Measurements from ENCODE around the gene B3GALT6. TPM values are rescaled to one million over a fixed set of nuclear protein-coding genes. Genes with fewer than 3 reads are reported as not detected.

The B3GALT6 gene
- total and polyA plus RNA-seq, 2 experiments from 2014 or later = 6.5 to 52.5 TPM

GRCh38 chr1:1223891-1224290 lies 8.1 kb upstream of the B3GALT6 start:
- no peak for DNase-seq
- Histone ChIP-seq H3K4me2 (ENCODE audit: unreplicated experiment) (no peak overlapping the region), H3K9me2 (ENCODE audit: insufficient read depth) (no peaks in the 10 kb centered on the region), H3K27me3 (replicated peaks; ENCODE audit: insufficient read depth) (no peaks in the 10 kb centered on the region), H3K4me1 (ENCODE audit: insufficient read depth) (no peaks in the 10 kb centered on the region), H2AFZ (no peak overlapping the region), H3K9me3 (ENCODE audit: low read depth) (no peaks in the 10 kb centered on the region), H3K4me3 (no peak overlapping the region), H3K9ac (no peak overlapping the region), H3K36me3 (ENCODE audit: low read depth) (no peaks in the 10 kb centered on the region; the same call in 1 of the 2 replicates), H3F3A (ENCODE audit: insufficient read depth) (no peaks in the 10 kb centered on the region), H3K27ac (no peak overlapping the region), H4K20me1 (ENCODE audit: insufficient read depth) (no peaks in the 10 kb centered on the region), H3K79me2 (ENCODE audit: insufficient read depth) (peaks cover 55% of the 10 kb centered on the region)
- in situ Hi-C loops (cut with MboI) = no loop called here
- 92 to 96% methylated on average over 18 to 21 of the region's 21 CpGs for WGBS, 2 experiments (ENCODE audit: low coverage in 1 of 2, low lambda C conversion rate in 2 of 2, missing lambda C conversion rate in 2 of 2)
- no peak for TF ChIP-seq EZH2phosphoT487 (IDR thresholded peaks at IDR 0.05; ENCODE audit: insufficient read depth, low read depth)
- TF ChIP-seq EZH2 (IDR thresholded peaks at IDR 0.05; ENCODE audit: insufficient read depth, poor library complexity, severe bottlenecking) = no peak

DNA sequence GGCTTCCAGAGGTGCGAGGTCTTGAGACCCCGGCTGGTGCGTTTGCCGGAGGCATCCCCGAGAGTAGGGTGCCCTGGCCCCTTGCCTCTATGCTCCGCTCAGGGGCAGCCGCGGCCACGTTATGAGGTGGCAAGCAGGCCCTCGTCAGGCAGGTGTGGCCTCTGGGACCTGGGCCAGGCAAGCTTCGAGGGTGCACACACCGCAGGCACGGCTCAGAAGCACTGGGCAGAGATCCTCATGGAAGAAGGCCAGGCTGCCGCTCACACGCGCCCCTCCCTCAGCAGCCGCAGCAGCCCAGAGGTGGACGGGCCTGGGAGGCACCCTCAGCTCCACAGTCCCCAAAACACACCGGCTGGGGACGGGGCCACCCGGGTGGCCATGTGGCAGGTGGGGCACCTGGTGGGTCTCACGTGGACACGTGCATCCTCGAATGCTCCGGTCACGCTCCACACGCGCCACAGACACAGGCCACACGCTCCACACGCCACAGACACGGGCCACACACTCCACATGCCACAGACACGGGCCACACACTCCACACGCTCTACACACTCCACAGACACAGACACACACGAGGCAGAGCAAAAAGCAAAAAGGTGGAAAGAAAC lies 6.7 kb upstream of the B3GALT6 start:
- no peak for DNase-seq
- H3K9me2 ChIP-seq (ENCODE audit: insufficient read depth) = no peaks in the 10 kb centered on the region
- H2AFZ ChIP-seq = no peak overlapping the region
- H3K36me3 ChIP-seq (ENCODE audit: low read depth) = no peaks in the 10 kb centered on the region; the same call in 1 of the 2 replicates
- H3F3A ChIP-seq (ENCODE audit: insufficient read depth) = peaks cover 3% of the 10 kb centered on the region; the same call in 1 of the 2 replicates
- no peak overlapping the region for H3K4me3 ChIP-seq
- WGBS, 2 experiments (ENCODE audit: low coverage in 1 of 2, low lambda C conversion rate in 2 of 2, missing lambda C conversion rate in 2 of 2) = 89 to 92% methylated on average over 33 to 34 of the region's 34 CpGs
- in situ Hi-C loops (cut with MboI) = no loop called here
- no peaks in the 10 kb centered on the region for H3K27me3 ChIP-seq (replicated peaks; ENCODE audit: insufficient read depth)
- no peak overlapping the region for H3K9ac ChIP-seq
- no peaks in the 10 kb centered on the region for H3K9me3 ChIP-seq (ENCODE audit: low read depth)
- H3K27ac ChIP-seq = no peak overlapping the region
- H4K20me1 ChIP-seq (ENCODE audit: insufficient read depth) = no peaks in the 10 kb centered on the region
- H3K79me2 ChIP-seq (ENCODE audit: insufficient read depth) = peaks cover 70% of the 10 kb centered on the region
- peaks cover 4% of the 10 kb centered on the region; the same call in 1 of the 2 replicates for H3K4me1 ChIP-seq (ENCODE audit: insufficient read depth)
- no peak overlapping the region for H3K4me2 ChIP-seq (ENCODE audit: unreplicated experiment)
- TF ChIP-seq EZH2 (IDR thresholded peaks at IDR 0.05; ENCODE audit: insufficient read depth, poor library complexity, severe bottlenecking) = no peak
- no peak for TF ChIP-seq EZH2phosphoT487 (IDR thresholded peaks at IDR 0.05; ENCODE audit: insufficient read depth, low read depth)

DNA sequence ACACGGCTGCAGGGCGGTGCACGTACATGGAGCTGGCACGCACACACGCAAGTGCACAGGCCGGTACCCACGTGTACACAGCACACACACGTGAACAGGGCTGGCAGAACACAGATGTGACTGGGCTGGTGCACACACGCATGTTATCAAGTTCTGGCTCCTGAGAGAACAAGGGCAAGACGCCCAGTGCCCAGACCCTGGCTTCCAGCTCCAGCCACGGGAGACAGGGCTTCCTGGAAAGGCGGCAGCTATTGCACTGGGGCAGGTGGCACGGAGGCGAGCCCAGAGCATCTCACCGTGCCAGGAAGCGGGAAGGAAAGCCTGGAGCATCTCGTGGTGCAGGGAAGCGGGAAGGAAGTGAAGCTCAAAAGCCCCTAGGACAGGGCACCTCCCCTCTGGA lies 6.1 kb upstream of the B3GALT6 start:
- Histone ChIP-seq H3K4me1 (ENCODE audit: insufficient read depth) (peaks cover 7% of the 10 kb centered on the region; the same call in 1 of the 2 replicates), H3F3A (ENCODE audit: insufficient read depth) (peaks cover 8% of the 10 kb centered on the region), H3K9me2 (ENCODE audit: insufficient read depth) (no peaks in the 10 kb centered on the region), H3K4me3 (no peak overlapping the region), H4K20me1 (ENCODE audit: insufficient read depth) (no peaks in the 10 kb centered on the region), H2AFZ (no peak overlapping the region), H3K36me3 (ENCODE audit: low read depth) (no peaks in the 10 kb centered on the region; the same call in 1 of the 2 replicates), H3K4me2 (ENCODE audit: unreplicated experiment) (no peak overlapping the region), H3K9ac (no peak overlapping the region), H3K27me3 (replicated peaks; ENCODE audit: insufficient read depth) (no peaks in the 10 kb centered on the region), H3K27ac (no peak overlapping the region), H3K79me2 (ENCODE audit: insufficient read depth) (peaks cover 76% of the 10 kb centered on the region), H3K9me3 (ENCODE audit: low read depth) (no peaks in the 10 kb centered on the region)
- TF ChIP-seq EZH2phosphoT487 (IDR thresholded peaks at IDR 0.05; ENCODE audit: insufficient read depth, low read depth) = no peak
- TF ChIP-seq EZH2 (IDR thresholded peaks at IDR 0.05; ENCODE audit: insufficient read depth, poor library complexity, severe bottlenecking) = no peak
- whole genome bisulfite sequencing, 2 experiments (ENCODE audit: low coverage in 1 of 2, low lambda C conversion rate in 2 of 2, missing lambda C conversion rate in 2 of 2) = 91 to 95% methylated on average over 18 of the region's 18 CpGs
- in situ Hi-C loops (cut with MboI) = no loop called here
- no peak for DNase-seq

DNA sequence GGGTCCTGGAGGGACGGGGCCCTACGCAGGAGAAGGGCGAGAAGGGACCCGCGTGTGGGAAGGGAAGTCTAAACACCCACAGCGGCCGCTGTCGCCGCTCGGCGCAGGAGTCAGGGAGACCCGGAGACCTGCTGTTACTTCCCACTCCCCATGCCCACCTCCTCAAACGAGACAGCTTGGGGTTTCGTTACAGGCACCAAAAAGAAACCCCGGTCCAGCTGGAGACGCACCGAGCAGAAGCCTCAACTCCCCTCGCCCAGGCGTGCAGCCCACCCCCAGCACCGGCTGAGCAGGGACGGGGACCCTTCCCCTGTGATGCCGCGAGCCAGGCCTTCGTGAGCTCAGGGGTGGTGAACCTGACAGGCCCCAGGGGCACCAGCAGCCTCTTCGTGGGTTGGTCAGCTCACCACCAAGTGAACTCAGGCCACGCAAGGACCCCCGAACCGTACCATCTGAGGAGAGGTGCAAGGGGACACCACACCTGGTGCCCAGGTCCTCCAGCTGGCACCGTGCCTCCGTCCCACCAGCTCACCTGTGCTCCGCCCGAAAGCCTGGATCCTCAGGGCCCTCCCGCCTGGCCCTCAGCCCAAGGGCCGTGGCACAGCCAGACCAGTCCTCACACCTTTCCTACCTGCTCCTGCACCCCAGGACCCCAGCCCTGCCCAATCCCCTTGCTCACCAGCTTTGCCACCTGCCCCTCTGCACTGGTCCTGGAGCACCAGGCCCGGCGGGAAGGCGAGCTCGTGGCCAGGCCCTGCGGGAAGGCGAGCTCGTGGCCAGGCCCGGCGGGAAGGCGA lies 5.3 kb upstream of the B3GALT6 start:
- Histone ChIP-seq H3K9ac (no peak overlapping the region), H3K36me3 (ENCODE audit: low read depth) (no peaks in the 10 kb centered on the region; the same call in 1 of the 2 replicates)

More for the DNA sequence above, 5.3 kb upstream of the B3GALT6 start:
- no peaks in the 10 kb centered on the region for H3K9me3 ChIP-seq (ENCODE audit: low read depth)
- WGBS, 2 experiments (ENCODE audit: low coverage in 1 of 2, low lambda C conversion rate in 2 of 2, missing lambda C conversion rate in 2 of 2) = 92 to 93% methylated on average over 31 to 44 of the region's 44 CpGs
- H3K9me2 ChIP-seq (ENCODE audit: insufficient read depth) = no peaks in the 10 kb centered on the region
- H3K27me3 ChIP-seq (replicated peaks; ENCODE audit: insufficient read depth) = no peaks in the 10 kb centered on the region
- H3K4me3 ChIP-seq = no peak overlapping the region
- H3F3A ChIP-seq (ENCODE audit: insufficient read depth) = peaks cover 12% of the 10 kb centered on the region
- no peak for DNase-seq
- no peak overlapping the region for H3K4me2 ChIP-seq (ENCODE audit: unreplicated experiment)
- peaks cover 7% of the 10 kb centered on the region; the same call in 1 of the 2 replicates for H3K4me1 ChIP-seq (ENCODE audit: insufficient read depth)
- peaks cover 82% of the 10 kb centered on the region for H3K79me2 ChIP-seq (ENCODE audit: insufficient read depth)
- in situ Hi-C loops (cut with MboI) = no loop called here
- no peaks in the 10 kb centered on the region for H4K20me1 ChIP-seq (ENCODE audit: insufficient read depth)
- no peak overlapping the region for H3K27ac ChIP-seq
- TF ChIP-seq EZH2 (IDR thresholded peaks at IDR 0.05; ENCODE audit: insufficient read depth, poor library complexity, severe bottlenecking) (no peak), EZH2phosphoT487 (IDR thresholded peaks at IDR 0.05; ENCODE audit: insufficient read depth, low read depth) (no peak)
- no peak overlapping the region for H2AFZ ChIP-seq
